Fibroblast of skin of scalp (primary cell): ENCODE data around the gene AMOTL1. TPM values are rescaled to one million over a fixed set of nuclear protein-coding genes. Genes with fewer than 3 reads are reported as not detected.

Experiments
- DNase-seq: peaks from one replicate; pipeline ENCODE4 v3.0.0-alpha.2; 2013
- polyA plus RNA-seq, 2 experiments: library from polyadenylated mRNA; unstranded; fragments of 120-200 nt; gene quantifications; one replicate each; pipeline ENCODE4 v1.2.1, GENCODE V29; 2013; ENCODE audit not compliant: insufficient read length in 2 of 2

The AMOTL1 gene
- 28.9 TPM for polyA plus RNA-seq (2013, experiment 1 of 2; ENCODE audit: insufficient read length)
- 33.9 TPM for polyA plus RNA-seq (2013, experiment 2 of 2; ENCODE audit: insufficient read length)

DNA sequence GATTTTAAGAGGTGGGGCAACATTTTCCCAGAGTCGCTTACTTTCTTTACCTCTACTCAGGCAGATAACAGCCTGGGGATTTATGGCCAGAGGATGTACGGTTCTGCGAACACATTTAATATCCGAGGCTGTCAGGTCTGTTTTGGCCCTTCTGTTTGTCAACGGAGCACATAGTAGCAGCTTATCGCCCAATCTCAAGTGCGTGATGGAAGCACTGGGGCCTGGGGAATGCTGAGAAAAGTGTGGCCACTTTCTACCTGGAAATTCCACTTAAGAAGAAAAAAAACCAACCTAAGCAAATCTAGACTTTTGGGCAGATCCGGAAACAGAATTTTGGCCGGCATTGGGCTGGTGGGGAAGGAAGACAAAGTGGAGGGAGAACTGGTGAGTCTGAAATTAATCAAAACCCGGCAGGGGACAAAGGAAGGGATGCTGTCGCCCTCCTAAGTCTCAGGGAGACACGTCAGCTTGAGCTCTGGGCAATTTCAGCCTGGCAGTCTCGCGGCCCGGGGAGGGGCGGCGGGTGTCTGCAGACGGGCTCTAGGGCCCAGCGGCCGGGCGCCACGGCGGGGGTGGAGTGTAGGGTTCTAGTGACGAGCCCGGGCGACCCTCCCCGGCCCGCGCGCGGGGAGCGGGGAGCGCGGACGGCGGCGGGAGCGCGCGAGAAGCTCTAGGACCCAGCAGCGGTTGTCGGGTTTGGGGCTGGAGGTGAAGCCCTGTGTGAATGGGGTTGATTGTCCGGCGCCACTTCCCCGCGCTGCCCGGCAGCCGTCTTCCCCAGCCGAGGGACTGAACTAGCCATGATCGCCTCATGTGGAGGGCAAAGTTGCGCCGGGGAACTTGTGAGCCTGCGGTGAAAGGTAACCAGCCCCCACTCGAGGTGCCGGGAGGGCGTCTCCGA is at the start of gene AMOTL1:
AMOTL1 (plus strand) TSS at position 656 of the 901 bp plus-strand sequence; CDS start at position 812, 156 bp downstream.
- DNase-seq, result peak; percentile 97

- DNase-seq, result no peak
Observed at GRCh38 chr11:94719876-94720275, 48.3 kb upstream of the AMOTL1 start.

DNA sequence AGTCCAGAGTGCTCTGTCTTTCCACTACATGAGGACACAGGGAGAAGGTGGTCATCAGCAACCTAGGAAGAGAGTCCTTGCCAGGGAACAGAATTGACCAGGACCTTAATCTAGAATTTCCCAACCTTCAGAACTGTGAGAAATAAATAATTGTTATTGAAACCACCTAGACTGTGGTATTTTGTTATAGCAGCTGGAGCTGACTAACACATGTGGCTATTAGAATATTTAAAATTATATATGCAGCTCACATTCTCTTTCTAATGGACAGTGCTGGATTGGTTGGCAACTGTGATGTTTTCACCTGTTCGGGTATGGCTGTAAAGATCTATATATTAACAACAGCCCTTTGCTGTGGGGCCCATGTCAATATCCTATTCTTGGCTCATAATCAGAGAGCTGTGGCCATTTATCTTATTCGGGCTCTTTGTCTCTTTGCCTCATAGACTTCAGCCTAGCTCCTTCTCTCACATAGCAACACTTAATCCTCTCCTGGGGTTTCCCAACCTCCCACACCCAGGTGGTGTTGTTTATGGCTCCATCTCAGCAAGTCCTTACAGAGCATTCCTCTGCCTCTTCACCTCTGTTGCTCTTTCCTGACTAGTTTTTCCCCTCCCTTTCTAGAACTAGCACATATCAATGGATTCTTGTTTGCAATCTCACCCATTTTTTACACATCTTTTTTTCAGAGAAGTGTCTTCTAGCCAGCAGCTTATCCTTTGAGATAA is 46.4 kb upstream of the AMOTL1 start:
- no peak for DNase-seq

DNA sequence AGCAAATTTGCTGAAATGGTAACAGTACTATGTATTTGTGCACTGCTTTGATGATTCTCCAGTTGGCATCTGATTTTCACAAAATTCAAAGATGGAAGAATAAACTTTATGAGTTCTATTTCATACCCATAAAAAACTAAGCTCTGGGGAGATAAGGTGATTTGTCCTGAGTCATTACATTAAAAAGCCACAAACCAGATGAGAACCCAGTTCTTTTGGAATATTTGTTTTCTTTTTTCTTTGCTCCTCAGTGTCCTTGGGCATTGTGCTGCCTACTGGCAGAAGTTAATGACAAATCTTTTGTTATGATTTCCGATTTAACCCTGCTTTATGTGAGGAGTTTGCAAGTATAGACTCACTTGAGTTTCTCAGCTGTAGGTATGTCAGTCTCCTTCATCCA is 45.4 kb upstream of the AMOTL1 start:
- no peak for DNase-seq

GRCh38 chr11:94725097-94725496 is 43.1 kb upstream of the AMOTL1 start:
- DNase-seq, result no peak

- DNase-seq, result no peak
Observed at GRCh38 chr11:94727819-94728218, 40.3 kb upstream of the AMOTL1 start.

DNA sequence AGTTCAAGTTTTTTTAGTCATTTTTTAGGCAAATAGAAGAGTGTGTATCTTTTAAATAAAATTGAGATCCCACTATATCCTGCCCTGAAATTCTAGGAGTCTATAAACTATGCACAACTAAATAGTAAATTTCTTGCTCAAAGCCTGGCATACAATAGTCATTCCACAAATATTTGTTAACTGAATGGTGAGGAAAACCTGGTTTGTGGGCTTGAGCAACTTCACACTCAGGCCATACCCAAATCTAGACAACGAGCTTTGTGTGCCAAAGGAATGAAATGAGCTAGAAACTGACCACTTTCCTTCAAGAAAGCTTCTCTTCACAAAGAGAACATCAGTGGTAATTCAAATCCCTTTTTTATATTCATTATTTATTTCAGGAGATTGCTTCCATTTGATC is 39.6 kb upstream of the AMOTL1 start:
- peak; percentile 45 for DNase-seq

- DNase-seq, result no peak
Observed at GRCh38 chr11:94728966-94729751, 39.0 kb upstream of the AMOTL1 start.

DNA sequence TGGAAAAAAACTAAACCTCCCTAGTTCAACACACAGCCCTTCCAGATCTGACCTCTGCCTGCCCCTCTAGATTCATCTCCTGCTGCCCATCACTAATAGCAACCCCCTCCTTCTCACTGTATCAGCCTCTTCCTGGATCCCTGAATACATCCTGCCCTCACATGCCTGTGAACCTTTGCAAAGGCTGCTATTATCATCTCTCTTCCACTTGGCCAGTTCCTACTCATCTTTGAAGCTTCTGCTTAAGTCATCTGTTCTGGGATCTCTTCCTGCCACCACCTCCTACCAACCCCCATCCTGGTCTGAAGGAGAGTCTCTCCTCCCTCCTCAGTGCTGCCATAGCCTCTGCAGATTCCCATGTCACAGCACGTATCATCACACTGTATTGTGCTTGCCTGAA is 38.0 kb upstream of the AMOTL1 start:
- no peak for DNase-seq

DNA sequence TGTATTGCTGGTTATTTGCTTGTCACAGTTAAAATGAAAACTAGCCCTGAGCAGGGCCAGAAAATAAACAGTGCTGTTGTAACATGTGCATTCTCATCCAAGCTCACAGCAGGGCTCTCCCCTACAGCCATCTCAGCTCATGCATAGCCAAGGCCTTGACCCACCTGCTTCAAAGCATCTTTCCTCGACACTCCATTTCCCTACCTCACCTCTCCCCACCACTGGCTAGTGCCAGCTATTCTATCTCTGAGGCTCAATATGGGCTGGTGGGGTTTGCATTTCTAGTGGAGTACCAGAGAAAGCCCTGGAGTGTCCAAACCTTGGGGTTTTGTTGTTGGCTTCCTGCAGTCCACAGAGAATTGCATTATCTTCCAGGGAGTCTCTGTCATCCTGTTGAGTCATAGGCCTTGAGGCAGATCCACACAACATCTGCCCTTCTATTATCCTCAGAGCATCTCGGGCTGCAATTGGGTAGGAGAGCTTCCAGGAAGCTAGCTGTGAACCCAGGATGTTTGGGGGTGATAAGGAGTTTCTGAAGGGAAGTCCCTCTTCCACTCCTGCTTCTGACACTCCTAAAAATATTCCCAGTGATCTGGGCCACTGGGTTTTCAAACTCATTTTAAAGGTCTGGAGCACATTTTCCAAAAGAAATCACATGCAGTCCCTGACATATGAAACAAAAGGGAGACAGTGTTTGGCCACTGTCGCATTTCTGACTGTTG is 36.1 kb upstream of the AMOTL1 start:
- peak; percentile 80 for DNase-seq

- DNase-seq, result no peak
Observed at GRCh38 chr11:94732617-94733281, 35.4 kb upstream of the AMOTL1 start.

- no peak for DNase-seq
Observed at GRCh38 chr11:94734563-94735275, 33.4 kb upstream of the AMOTL1 start.

- no peak for DNase-seq
Observed at GRCh38 chr11:94735907-94736306, 32.2 kb upstream of the AMOTL1 start.

DNA sequence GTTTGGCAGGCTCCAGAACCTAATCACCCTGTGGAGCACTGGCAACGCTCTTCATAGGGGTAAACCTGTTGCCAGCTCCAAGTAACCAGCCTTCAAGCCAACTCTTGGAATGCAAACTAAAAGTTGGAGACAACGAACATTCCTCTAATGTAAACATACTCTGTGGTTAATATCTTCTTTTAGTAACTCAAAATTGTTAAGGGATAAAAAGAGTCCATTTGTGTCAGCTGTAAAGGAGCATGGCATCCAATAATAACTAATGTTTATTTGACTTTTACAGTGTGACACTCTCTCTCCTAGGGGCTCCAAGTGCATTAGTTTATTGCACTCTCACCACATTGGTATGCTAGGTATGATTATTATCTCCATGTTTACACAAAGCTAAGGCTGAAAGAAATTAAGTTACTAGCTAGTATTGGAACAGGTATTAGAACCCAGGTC is 31.0 kb upstream of the AMOTL1 start:
- DNase-seq, result peak; percentile 52

- DNase-seq, result no peak
Observed at GRCh38 chr11:94738746-94739145, 29.4 kb upstream of the AMOTL1 start.

GRCh38 chr11:94739331-94739730 is 28.8 kb upstream of the AMOTL1 start:
- DNase-seq, result no peak

GRCh38 chr11:94740083-94741021 is 27.8 kb upstream of the AMOTL1 start:
- peak; percentile 29 for DNase-seq

- peak; percentile 68 for DNase-seq
Observed at GRCh38 chr11:94741022-94741679, 27.0 kb upstream of the AMOTL1 start.

GRCh38 chr11:94742665-94743064 is 25.5 kb upstream of the AMOTL1 start:
- no peak for DNase-seq
